Middle frontal gyrus (tissue), 1 donor: ENCODE measurements around the gene TSPAN14.

ENCODE experiments used
- DNase-seq: peaks from one replicate; pipeline ENCODE4 v3.0.0-alpha.2; 2015; ENCODE audit warnings: low spot score; ENCODE audit errors: extremely low spot score

The TSPAN14 gene

DNA sequence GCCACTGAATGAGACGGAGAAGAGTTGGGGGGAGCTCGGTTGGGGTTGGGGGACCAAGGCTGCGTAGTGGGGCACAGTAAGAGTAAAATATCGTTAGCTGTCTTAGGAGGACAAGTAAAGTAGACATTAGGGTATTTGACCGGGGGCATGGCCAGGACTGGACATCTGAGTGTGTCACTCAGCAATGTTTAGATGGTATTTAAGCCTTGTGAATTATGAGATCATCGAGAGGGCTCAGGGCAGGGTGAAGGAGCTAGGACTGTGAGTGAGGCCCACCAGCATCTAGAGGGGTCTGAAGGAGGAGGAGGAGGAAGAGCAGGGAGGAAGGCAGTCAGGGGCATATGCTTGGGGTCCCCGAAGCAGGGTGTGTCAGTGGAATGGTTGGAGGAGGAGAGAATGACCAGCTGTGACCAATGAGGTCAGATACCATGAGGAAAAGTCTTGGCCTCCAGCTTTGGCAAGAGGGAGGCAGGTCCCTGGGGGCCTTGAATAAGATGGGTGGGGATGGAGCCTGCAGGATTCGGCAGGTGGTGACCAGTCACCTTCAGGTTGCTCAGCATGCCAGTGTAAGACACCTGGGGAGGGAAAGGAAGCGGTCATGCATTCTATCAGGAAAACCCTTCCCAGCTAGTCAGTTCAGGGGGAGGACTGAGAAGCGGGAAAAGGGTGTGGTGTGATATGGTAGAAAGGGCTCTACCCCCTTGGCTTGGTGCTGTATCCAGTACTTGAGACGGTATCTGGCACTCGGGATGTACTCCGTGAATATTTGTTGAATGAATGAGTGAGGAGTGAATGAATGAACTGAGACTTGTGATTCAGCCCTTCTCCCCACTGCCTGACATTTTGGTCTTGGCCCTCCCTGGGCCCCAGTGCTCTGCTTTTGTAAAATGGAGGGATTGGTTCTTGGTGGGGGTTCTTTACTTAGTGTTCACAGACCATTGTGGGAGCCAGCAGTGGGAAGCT lies 48.8 kb downstream of the TSPAN14 start:
- DNase-seq, result no peak

DNA sequence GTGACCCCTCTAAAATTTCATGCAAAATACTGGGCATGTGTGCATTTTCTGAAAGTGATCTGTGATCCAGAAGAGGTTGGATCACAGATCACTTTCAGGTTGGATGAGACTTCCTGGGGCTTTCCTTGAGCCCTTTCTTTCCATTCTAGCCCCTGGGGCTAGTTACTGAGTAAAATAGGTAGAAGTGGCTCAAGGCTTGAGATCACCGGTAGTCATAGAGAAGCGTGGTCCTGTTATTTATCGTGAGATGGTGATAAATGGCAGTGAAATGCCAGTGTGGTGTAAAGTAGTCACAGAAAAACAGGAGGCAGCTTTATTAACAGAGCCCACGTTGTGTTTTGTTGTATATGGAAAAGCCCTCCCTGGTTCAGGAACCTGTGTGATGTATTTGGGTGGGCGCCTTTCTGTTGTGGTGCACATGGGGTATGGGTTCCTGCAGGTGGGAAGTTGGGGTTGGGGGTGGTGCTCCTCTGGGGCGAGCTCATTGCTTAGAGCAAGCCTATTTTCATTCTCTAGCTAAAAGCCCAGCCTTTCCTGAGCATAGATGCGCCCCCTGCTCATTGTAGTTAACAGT lies 49.6 kb downstream of the TSPAN14 start:
- DNase-seq, result no peak

DNA sequence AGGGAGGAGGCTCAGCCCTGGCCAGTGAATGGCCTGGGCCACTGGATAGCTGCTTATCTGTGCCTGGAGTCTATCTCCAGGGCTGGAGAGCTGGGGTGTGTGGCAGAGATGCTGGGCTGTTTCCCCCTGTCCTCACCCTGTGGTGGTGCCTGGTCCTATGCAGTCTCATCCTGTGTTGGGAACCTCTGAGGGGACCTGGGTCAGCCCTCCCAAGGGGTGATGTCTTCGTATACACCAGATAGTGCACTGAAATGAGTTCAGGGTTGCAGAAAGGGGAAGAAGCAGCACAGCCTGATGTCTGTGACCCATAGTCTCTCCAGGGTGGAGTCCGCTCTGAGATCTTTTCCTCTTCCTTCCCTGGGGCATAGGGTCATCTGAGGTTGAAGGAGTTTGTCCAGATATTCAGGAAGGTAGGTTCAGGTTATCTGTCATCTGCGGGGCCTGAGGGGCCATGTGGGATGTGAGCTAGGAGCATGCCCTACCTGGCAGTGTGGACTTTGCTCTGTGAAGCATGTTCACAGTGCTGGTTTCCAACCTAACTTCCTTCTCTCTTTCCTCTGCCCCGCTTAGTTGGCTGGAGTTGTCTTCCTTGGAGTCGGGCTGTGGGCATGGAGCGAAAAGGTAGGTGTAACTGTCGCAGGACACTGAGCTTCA lies 50.2 kb downstream of the TSPAN14 start:
- DNase-seq, result no peak

DNA sequence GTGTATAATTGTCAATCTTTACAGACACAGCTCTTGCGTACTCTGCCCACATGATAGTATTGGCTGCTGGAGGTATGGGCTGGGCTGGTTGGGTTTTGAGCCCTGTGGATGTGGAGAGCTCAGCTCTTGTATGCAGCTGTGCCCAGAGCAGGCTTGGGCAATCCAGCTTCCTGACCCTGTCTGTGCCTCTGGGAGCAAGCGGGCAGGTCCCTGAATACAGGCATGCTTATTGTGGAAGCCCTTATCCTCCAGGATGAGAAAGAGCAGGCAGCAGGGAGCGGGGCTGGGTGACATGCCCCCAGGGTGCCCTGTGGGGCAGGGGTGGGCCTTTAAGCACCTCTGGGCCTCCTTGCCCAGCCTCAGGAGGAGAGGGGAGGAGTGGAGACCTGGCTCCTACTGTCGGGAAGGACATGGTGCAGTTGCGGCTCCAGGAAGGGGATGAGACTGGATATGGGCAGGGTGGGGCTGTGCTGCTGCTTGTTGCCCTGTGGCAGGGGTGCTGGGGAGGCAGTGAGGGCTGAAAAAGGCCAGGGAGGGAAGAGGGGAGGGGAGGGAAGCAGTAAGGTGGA lies 50.9 kb downstream of the TSPAN14 start:
- DNase-seq, result no peak

DNA sequence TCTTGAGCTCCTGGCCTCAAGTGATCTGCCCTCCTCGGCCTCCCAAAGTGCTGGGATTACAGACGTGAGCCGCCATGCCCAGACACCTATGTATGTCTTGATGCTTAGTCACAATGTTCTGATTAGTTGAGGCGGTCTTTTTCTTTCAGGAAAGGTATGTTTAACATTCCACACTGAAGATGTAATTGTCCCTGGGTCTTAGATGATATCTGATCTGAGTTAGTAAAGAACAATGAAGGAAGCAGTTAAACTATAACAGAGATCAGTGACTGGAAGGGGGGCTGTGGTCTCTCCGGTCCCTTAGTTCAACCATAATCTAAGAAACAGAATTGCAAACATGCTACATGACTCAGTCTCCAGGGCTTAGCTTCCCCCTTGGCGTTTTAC lies 52.1 kb downstream of the TSPAN14 start:
- DNase-seq, result no peak

DNA sequence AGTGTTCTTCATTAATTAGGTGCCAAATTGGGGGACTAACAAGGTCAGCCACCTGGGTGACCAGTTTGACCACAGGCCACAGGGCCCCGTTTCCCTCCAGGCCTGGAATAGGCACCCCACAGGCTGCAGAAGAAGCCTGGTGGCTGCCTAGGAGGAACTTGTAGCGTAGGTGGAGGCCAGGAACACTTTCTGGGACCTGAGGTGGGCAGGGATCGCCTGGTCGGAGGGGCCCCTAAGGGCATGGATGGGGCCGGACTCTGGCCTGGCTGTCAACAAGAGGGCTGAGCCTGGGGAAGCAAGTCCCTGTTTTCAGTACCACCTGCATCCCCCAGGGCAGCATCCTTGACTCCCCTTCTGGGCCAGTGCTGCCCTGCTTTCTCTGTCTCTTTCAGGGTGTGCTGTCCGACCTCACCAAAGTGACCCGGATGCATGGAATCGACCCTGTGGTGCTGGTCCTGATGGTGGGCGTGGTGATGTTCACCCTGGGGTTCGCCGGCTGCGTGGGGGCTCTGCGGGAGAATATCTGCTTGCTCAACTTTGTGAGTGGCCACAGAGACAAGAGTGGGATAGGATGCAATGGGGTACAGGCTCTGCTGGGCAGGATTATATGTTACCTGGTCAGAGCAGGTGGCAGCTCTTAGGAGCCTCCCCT lies 52.9 kb downstream of the TSPAN14 start:
- DNase-seq, result no peak

DNA sequence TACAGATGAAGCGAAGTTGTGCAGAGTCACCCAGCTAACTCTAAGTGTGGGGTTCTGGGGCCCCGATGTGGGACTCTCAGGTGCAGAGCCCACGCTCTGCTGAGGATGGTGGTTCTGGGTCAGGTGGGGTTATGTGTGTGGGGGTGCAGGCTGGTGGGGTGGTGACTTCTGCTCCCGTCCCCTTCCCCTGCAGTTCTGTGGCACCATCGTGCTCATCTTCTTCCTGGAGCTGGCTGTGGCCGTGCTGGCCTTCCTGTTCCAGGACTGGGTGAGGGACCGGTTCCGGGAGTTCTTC lies 54.9 kb downstream of the TSPAN14 start:
- no peak for DNase-seq

DNA sequence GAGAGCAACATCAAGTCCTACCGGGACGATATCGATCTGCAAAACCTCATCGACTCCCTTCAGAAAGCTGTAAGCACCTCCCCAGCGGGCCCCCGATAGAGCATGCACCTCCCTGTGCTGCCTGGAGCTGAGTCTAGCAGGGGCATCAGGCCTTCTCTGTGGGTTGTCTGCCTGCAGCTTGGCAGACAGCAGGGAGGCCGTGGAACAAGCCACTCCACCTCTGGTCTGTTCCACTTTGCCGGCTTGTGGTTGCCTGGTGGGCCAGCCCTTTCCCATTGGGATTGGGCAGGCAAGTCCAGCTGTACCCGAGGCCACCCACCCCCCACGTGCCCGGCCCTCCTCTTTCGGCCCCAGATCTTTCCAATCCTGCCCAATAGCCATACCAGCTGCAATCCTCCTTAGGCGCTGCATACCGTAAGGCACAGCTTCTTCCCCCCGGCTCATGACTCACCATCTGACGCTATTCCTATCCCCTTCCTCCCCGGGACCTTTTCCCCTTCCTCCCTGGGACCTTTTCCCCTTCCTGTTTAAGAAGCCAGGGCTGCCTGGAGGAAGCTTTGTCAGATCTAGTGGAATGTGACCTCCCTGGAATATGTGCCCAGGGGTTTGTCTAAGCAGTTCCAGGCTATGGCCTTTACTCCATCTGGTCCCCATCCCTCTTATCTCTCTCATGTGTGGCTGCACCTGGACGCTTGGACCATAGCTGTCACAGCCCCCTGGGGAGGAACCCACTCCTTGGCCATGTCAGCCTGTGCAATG lies 55.5 kb downstream of the TSPAN14 start:
- no peak for DNase-seq

DNA sequence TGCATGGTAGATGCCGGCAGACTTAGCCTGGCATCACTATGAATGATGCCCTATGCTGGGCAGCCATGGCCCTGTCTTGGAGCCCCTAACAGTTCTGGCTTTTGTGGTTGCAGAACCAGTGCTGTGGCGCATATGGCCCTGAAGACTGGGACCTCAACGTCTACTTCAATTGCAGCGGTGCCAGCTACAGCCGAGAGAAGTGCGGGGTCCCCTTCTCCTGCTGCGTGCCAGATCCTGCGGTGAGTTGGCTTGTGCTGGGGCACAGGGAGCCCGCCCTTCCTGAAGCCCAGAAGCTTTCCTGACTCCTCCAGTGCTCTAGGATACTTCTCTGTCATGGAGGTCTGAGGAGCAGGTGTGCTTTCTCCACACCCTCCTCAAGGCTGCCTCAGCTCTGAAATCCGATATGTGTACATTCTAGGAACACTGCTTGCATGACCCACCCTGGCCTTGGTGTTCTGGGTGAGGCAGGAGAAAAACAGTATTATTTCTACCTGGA lies 58.0 kb downstream of the TSPAN14 start:
- DNase-seq, result no peak

DNA sequence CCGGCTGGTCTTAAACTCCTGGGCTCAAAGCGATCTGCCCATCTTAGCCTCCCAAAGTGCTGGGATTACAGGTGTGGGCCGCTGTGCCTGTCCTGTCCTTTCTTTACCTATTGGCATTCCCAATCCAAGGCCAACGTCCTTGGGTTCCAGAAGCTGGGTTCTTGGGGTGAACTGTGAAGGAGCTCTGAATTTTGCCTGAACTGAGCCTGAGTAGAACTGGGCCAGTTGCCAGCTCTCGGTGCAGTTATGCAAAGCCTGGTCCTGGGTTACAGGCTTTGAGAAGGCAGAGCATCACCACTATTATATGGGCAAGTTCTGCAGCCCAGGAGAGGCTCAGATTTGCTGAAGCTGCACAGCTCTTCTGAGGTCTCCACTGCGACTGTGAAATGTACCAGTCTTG lies 59.0 kb downstream of the TSPAN14 start:
- no peak for DNase-seq

DNA sequence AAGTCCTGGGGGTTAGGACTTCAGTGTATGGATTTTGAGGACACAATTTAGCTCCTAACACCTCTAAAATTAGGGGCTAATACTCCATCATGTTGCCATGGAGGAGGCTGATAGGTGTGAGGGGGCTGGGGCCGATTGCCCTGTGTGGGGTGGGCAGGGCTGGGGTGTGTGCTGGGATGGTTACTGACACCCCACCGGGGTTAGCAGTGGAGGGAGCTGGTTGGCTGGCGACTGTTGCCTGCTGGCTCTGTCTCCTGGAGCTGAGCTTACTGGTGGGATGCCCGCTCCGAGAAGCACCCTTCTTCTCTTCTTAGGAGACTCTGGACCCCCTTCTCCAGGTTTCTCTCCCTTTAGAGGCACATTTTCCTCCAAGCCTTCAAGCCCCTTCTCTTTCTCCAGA lies 61.4 kb downstream of the TSPAN14 start:
- no peak for DNase-seq

DNA sequence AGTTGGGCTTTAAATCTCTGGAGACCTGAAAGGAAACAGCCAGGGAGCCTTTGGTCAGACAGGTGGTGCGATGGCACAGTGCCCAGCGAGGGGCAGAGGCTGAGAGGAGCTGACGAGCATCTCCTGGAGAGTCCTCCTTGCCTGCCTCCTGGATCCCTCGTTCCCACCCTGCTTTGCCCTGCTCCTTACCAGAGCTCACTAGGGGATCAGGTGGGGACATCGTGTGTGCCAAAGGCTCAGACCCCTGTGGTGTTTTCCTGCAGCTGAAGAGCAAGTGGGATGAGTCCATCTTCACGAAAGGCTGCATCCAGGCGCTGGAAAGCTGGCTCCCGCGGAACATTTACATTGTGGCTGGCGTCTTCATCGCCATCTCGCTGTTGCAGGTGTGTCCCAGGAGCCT lies 61.8 kb downstream of the TSPAN14 start:
- DNase-seq, result no peak

DNA sequence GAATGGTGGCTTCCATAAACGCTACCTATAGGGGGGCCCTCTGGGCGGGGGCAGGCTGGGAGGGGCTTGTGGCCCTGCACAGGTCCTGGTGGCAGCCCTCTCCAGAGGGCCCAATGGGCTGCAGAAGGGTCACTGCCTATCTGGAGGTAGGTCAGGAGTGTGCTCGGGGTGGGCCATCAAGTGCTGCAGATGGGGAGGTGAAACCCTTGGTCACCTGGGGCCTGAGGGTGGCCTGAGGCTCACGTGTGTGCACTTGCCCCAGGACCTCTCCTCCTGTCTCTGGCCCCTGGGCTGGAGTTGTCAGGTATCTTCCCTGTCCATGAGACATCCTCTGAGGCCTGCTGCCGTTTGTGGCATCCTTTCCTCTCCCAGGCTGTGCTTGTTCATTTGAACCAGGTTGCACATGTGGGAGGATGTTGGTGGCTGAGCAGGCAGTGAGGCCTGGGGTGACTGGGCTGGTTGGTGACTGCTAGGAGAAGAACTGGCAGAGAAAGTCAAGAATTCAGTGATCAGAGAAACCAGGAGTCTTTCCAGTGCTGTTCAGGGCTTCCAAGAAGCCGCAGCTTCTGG lies 62.5 kb downstream of the TSPAN14 start:
- no peak for DNase-seq

DNA sequence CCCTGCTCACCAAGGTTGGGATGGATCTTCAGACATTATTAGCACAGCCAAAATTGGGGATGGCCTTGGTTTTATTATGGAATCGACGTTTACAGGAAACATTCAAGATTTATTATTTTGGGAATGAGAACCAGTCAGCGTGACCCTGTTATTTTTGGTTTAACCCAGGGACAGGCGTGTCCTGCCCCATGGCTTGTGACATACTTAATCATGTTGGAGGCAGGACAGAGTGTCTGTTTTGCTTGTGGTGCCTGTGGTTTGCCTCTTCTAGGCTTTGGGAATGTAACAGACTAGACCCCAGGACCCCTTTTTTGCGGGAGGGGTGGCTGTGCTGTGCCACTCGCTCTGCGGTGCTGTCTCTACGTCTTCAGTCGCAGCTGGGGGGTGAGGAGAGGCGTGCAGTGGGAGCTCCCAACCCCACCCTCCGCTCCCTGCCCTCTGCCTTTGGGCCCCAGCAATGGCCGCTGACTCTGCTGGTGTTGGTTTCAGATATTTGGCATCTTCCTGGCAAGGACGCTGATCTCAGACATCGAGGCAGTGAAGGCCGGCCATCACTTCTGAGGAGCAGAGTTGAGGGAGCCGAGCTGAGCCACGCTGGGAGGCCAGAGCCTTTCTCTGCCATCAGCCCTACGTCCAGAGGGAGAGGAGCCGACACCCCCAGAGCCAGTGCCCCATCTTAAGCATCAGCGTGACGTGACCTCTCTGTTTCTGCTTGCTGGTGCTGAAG lies 63.5 kb downstream of the TSPAN14 start:
- DNase-seq, result no peak

DNA sequence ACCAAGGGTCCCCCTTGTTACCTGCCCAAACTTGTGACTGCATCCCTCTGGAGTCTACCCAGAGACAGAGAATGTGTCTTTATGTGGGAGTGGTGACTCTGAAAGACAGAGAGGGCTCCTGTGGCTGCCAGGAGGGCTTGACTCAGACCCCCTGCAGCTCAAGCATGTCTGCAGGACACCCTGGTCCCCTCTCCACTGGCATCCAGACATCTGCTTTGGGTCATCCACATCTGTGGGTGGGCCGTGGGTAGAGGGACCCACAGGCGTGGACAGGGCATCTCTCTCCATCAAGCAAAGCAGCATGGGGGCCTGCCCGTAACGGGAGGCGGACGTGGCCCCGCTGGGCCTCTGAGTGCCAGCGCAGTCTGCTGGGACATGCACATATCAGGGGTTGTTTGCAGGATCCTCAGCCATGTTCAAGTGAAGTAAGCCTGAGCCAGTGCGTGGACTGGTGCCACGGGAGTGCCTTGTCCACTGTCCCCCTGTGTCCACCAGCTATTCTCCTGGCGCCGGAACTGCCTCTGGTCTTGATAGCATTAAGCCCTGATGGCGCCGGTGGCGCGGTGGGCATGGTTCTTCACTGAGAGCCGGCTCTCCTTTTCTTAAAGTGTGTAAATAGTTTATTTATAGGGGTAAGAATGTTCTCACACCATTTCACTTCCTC lies 64.2 kb downstream of the TSPAN14 start:
- DNase-seq, result no peak

DNA sequence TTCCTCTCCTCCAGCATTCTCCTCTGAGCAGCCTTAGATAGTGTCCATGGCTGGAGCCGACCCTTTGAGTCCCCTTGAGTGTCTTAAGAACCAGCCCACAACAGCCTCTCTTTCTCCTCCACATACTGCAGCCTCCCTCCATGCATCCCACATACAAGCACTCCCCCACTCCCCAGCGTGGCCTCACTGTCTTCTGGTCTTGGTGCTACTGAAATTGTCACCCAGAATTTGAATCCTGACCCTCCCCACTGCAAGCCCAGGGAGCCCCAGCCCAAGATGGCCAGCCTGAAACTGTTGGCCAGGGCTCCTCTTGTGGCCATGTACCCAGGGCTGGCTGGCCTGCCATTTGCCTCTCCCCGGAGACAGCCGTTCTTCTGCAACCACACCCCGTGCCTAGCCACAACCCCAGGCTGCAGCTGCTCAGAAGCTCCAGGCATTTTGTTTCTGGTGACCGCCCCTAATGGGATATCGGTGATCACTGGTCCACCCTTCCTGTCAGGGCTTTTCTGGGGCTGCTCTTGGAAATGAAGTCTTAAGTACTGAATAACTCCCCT lies 64.8 kb downstream of the TSPAN14 start:
- no peak for DNase-seq

DNA sequence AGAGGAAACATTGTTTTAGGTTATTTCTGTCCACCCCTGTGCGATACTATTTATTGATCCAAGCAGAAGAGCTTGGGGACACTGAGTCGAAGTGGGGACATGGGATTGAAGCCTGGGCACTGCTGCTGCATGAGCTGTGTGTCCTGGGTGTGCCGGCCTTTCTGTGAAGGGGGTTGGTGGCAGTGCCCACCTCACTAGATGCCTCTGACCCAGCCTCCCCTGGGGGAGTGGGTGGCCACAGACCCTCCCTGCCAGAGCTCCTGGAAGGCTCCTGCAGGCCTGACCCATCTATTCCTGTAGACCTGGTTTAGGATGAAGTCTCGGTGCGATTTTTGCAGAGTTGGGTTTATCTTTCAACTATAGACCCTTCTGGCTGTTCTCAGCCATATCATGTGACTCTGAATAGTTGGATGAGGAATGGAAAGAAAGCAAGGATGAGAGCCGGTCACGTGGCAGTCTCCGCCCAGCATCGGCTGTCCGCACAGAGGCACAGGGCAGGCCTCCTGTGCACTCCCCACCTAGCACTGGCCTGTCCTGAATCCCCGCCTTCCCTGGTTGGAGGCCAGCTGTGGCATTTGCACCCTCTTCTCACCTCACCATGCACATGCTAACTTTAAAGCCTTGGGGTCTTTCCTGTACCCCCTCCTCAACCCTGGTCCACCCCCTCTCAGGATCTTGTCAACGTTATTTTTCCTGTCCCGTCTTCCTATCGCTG lies 66.0 kb downstream of the TSPAN14 start:
- no peak for DNase-seq
